HG03432 (cell line): ENCODE measurements around the gene GHR.
A peak's percentile ranks its signal among the peaks of the same experiment; 100 is the strongest.

Experiments
- ATAC-seq: cut with Tn5 transposase; IDR thresholded peaks from one replicate; pipeline ENCODE4 v1.9.1; 2021; ENCODE audit warnings: mild to moderate bottlenecking, moderate library complexity; ENCODE audit not compliant: unreplicated experiment

GHR gene

DNA sequence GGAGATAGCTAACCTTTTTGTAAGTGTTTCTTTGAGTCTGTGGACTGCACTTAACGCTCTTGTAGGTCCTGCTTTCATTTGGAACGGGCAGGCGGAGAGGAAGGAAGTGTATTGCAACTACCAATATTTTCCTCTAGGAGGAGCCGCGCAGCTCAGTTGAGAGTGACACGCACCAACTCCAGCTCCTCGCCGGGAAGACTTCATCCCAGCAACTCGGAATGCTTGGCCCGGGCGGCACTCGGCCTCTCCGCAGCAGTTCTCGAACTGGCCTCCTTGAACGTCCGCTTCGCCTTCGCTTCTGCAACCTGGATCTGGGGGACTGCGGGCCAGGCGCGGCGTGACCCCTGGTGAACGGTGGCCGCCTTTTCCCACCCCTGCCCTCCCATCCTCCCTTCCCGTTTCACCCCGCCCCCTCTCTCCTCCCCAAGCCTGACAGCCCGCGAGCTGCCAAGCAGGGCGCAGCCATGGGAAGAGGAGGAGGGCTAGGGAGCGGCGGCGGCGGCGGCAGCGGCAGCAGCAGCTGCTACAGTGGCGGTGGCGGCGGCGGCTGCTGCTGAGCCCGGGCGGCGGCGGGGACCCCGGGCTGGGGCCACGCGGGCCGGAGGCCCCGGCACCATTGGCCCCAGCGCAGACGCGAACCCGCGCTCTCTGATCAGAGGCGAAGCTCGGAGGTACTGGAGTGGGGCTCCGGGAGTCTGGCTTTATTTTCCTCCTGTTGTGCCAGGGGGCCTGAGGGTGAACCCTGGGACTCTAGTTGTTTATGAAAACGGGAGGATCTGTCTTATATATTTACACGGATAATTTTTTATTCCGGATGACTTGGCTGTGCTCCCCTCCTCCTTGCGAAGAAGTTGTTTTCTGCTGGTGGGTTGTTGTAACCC lies at the start of gene GHR:
Gene GHR, plus strand, starts transcription at position 155 of the 881 bp plus-strand sequence. CDS start 142,436 bp downstream, outside the sequence.
- ATAC-seq: peak; percentile 91

DNA sequence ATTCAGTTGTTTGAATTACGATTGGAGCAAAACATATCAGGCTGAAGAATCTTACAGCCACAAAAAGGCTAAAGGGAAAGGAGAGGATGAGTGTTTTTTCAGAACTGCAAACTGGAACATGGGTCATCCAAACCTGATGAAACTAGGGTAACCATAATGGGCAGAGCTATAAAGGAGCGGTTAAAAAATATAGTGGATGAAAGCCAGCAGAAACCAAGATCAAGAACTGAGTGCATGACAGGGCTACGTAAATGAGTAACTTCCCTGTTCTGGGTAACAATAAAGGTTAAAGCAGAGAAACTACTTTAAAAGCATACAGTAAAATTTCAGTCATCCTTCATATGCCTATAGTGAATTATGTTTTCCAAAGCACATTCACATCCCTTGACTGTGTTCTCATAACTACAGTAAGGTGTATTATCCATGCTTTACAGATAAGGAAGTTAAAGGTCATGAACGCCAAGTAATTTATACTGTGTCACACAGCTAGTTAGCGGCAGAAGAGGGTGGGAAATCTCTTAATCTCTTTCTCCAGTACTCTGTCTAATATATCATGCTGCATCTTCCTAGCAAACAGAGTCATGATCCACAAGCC lies 48.5 kb upstream of the GHR start:
- no peak for ATAC-seq

DNA sequence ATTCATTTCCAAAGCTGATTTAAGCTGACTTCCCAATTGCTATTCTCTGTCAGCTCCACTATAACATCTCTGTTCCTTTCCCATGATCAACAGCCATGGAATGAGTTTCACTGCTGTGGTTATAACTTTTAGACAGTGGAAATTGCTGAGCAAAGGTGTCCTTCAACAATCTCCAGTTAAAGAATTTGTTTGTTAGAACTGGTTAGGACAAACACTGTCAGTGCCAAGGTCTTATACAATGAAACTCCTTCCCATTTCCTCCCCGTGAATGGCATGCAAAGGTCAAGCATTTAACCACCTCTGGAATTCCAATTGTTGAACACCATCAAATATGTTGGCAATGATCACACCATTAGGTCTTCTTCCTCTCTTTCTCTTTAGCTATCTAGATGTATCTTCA lies 45.7 kb upstream of the GHR start:
- ATAC-seq: no peak

- ATAC-seq: no peak
These were observed 41.3 kb upstream of the GHR start for GRCh38 chr5:42381973-42382372.

GRCh38 chr5:42387563-42387962 lies 35.7 kb upstream of the GHR start:
- ATAC-seq: no peak

- no peak for ATAC-seq
These were observed 33.1 kb upstream of the GHR start for GRCh38 chr5:42390115-42390514.

GRCh38 chr5:42392917-42393316 lies 30.3 kb upstream of the GHR start:
- ATAC-seq: no peak

DNA sequence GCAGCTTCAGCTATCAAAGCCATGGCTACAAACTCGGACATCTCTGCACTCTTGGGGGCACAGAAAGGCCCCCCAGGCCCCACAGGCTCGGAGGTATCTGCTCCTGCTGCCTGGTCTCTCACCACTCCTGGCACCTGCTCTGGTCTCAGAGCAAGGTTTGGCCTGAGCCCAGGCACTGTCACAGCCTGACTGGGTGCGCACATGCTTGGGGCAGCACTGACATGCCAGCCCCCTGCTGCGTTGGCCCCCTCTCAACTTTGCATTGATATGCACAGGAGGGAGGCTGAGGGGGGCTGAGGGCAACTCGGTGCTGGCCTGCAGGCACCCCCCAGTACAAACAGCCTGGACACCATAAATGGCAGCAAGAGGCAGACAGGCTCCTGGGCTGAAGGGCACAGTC lies 27.1 kb upstream of the GHR start:
- ATAC-seq: no peak

DNA sequence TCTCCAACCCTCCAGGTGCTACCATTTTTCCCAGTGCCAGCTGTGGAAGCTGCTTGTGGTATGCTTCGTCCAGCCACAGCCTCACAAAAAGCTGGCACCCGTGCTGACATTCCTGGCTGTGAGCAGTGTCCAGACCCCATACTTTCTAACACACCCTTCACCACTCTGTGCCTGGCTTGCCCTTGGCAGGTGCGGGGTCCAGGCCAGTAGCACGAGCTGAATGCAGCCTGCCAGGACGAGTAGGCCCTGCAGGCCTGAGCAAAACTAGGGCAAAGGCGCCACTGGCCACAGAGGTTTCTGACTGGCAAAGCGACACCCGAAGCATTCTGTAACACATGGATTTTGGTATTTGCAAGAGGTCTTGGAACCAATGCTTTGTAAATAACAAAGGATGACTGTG lies 26.0 kb upstream of the GHR start:
- no peak for ATAC-seq

- ATAC-seq: no peak
These were observed 23.5 kb upstream of the GHR start for GRCh38 chr5:42399702-42400101.

GRCh38 chr5:42400474-42400873 lies 22.8 kb upstream of the GHR start:
- ATAC-seq: no peak

- no peak for ATAC-seq
These were observed 20.0 kb upstream of the GHR start for GRCh38 chr5:42403236-42403635.

DNA sequence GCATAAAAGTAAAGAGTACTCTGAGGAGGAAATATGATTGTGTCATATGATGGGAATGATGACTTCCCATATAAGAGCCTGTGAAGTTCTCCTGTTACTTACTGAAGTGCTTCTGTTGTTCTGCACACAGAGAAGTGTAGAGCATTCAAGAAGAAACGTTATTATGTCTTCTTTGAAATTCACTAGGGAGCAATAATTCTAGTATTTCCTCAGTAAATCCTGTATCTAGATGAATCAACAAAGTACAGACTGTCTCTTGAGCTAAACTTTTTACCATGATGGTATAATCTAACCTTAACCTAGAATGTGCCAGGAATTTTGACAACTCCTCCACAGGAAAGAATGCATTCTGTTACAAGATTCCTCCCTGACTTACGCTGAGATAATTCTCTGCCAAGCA lies 18.9 kb upstream of the GHR start:
- no peak for ATAC-seq

- ATAC-seq: no peak
These were observed 3.9 kb upstream of the GHR start for GRCh38 chr5:42419294-42419693.

- no peak for ATAC-seq
These were observed 471 bp upstream of the GHR start for GRCh38 chr5:42422656-42423280.

- no peak for ATAC-seq
These were observed 2.8 kb downstream of the GHR start for GRCh38 chr5:42426016-42426415.

GRCh38 chr5:42429694-42430093 lies 6.5 kb downstream of the GHR start:
- no peak for ATAC-seq

GRCh38 chr5:42434047-42434724 lies 10.9 kb downstream of the GHR start:
- ATAC-seq: no peak

- ATAC-seq: no peak
These were observed 12.8 kb downstream of the GHR start for GRCh38 chr5:42436051-42436450.

- no peak for ATAC-seq
These were observed 31.2 kb downstream of the GHR start for GRCh38 chr5:42454216-42454995.

- ATAC-seq: no peak
These were observed 37.8 kb downstream of the GHR start for GRCh38 chr5:42461033-42461432.
